HG03039 (cell line): ENCODE measurements around the gene CADM1.
"Not testable (repeated sequence)": the region's sequence is repeated elsewhere in the genome, so short reads cannot be mapped to it uniquely, and the experiment has no call there.

Experiments used
- ATAC-seq: cut with Tn5 transposase; IDR thresholded peaks from one replicate; pipeline ENCODE4 v1.9.1; 2021; ENCODE audit warnings: mild to moderate bottlenecking, moderate library complexity; ENCODE audit not compliant: unreplicated experiment

Gene CADM1

DNA sequence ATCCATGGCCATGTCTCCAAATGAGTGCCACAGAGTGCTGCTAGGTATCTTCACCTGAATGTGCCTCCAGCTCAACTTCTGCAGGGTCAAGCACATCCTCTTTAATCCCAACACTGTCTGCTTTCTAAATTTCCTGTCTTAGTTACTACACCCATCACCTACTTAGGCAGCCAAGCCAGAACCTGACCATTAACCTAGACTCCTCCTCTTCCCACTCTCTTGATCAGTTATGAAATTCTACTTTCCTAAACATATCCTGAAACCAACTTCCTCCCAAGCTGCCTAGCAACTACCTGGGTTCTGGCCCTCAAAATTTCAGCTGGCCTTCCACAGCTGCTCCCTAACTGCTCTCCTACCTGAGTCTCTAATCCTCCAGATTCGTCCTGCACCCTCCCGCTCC is 22.7 kb downstream of the CADM1 start:
- no peak for ATAC-seq

GRCh38 chr11:115480611-115481010 is 23.6 kb downstream of the CADM1 start:
- ATAC-seq, result no peak

GRCh38 chr11:115477410-115477809 is 26.8 kb downstream of the CADM1 start:
- no peak for ATAC-seq

DNA sequence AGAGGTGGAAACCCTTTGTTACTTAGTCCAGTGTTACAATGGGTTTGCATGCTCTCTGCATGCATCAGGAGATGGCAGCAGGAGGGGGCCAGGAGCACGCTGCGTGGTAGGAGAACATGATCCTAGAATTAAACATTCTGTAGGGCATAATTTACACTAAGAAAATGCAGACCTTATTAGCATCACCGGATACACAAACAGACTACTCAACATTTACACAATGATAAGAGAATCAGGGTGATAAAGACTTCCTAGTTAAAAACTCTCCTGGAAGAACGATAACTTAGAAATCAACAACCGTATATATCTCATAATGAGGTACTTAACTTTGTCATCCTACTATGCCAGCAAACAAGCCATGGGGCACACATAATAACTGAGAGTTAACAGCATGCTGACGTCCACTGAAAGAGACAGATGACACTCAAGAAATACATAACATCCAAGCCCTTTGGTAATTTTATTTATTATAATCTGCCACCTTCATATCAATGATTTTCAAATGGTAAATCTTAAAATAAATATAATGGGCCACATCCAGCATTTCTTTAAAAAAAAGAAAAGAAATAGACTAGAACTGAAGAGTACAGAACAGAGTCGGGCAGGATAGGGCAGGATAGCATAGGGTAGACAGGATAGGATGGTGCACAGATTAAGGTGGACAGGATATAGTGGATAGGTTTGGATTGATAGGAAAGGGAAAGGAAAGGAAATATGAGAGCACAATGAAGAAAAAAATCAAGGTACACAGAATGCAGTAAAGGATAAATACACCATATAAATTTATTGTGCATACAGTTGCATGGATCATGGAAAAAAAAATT is 27.5 kb downstream of the CADM1 start:
- ATAC-seq, result no peak

DNA sequence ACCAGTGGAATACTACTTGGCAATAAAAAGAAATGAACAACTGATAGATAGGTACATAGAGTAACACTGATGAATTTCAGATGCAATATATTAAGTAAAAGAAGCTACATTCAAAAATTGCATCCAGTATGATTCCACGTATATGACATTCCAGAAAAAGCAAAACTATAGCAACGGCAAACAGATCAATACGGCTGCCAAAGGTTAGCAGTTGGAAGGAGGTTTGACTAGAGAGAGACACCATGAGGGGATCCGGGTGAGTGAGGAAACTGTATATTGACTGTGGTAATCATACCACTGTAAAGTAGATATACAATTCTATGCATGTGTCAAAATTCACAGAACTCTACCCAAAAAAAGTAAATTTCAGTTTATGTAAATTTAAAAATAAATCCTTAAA is 28.7 kb downstream of the CADM1 start:
- ATAC-seq, result no peak

GRCh38 chr11:115474306-115474705 is 29.9 kb downstream of the CADM1 start:
- not testable (repeated sequence) for ATAC-seq

- ATAC-seq, result no peak
Observed at GRCh38 chr11:115473167-115473566, 31.0 kb downstream of the CADM1 start.

DNA sequence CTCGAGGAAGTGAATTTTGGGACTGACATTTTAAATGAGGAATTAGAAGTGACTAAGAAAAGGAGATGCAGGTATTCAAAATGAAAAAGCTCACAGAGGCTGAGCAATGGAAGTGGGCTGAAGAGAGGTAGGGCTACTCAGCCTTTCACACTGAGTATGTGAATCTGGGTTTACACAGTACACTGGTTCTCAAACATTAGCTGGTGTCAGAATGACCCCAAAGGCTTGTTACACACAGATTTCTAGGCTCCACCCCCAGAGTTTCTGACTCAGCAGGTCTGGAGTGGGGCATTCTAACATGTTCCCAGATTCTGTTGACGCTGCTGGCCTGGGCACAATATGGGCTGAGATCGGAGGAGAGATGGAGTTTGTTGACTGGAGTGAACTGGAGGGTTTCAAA is 32.8 kb downstream of the CADM1 start:
- ATAC-seq, result peak; percentile 81

DNA sequence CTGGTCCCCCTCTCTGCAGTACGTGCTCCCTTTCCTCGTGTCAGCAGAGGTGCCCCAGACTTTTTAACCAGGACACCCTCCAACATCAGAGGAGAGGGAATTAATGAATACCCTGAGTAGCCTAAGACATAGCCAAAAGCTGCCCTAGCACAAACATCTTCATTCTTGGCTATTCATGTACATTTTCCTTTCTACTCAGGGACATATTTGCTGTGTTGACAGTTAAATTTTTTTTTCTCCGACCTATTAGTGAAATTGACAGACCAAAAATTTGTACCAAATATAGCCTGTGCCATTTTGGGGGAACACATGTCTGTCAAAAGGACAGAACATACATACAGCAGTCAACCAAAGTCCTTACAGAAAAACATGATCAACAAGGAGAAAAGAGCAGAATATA is 33.3 kb downstream of the CADM1 start:
- no peak for ATAC-seq

DNA sequence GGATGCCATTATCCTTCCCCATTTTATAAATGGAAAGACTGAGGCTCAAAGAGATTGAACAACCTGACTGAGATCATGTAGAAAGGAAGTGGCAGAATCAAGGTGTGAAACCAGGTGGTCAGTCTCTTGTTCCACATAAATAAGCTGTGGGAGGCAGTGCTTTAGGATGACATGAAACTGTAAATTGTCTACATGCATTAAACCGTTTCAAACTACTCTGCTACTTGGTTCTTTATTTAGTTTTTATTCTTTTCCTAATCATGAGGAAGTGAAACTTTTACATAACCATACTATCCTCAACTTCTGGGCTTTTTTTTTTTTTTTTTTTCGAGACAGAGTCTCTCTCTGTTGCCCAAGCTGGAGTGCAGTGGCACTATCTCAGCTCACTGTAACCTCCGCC is 34.9 kb downstream of the CADM1 start:
- ATAC-seq, result no peak

DNA sequence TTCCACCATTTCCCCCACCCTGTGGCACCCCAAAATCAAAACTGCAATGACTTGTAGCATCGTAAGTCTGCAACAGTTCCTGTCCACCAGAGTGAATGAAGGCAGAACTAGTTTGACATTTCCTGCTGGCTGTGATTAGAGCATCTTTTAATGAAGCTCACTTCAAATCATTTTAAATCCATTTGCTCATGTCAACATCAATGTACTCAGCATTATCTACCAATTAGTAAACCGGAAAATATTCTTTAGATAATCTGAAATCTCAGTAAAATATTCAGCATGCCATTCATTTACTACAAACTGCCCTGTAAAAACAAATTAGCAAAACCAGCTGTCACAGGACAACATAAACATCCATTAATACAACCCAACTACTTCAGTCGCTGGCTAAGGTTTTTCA is 38.1 kb downstream of the CADM1 start:
- no peak for ATAC-seq

DNA sequence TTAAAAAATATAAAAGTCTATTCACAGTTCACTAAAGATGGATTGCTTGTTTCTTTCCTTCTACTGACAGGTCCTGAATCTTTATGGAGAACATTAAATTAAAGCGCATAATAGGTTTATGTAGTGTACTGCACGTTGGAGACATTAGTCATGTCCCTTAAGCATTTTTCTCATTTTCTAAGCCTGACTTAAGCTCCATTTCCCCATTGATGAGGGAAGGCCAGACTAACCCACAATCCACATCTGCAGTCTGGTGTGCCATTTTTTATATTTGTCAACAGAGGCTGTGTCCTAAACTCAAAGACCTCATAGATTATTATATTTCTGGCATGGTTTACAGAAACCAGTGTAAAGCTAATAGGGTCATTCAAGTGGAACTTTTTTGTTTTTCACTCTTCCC is 39.9 kb downstream of the CADM1 start:
- ATAC-seq, result no peak

DNA sequence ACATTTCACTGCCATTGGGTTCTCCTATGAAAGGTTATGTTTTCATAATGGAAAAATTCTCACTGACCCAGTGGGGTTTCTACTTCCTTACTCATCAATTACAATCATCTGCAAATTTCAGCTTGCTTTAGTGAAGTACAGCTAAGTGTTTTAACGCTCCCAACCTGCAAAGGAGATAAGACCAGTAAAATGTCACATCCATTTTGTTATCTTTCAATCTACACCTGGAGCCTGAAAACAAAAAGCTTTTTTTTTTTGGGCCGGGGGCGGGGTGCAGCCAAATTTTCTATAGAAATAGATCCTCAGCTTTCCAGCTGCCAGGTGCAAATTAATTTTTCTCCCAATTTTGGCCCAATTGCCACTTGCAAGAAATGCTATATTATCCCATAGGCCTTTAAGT is 40.6 kb downstream of the CADM1 start:
- no peak for ATAC-seq

GRCh38 chr11:115462757-115463156 is 41.5 kb downstream of the CADM1 start:
- ATAC-seq, result no peak

- no peak for ATAC-seq
Observed at GRCh38 chr11:115462004-115462541, 42.1 kb downstream of the CADM1 start.

- ATAC-seq, result no peak
Observed at GRCh38 chr11:115460512-115460911, 43.7 kb downstream of the CADM1 start.

DNA sequence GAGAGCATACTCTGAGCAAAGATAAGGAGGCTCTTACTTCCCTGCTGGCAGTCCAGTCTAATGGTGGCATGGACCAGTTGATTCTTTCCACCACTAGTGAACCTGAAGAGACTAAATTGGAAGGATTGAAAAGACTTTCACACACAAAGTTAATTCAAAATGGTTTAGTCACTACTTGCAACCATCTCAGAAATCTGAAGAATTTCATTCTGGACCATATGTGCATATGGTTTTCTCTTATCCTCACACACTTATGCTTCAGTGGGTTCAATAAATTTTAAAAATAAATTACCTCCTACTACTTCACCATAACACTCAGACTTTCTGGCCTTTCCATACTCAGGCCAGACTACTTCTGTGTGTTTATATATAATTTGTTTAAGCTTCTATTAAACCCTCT is 44.7 kb downstream of the CADM1 start:
- ATAC-seq, result no peak

DNA sequence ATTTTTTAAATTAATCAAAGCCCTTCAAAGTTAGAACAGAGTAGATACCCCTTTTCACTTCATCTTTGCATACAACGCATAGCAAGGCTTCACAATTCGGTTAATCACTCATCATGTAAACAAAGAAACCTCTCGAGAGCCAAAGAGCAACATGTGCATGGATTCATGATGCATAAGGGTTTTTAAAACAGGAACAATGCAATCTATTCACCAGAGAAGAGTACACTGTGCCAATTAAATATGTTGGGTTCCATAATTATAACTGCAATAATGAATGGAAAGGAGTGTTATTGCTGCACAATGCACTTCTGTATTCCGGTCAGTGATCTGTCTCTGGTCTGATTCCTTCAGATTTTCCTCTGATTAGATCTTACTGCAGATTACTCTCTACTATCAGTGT is 45.3 kb downstream of the CADM1 start:
- no peak for ATAC-seq

- no peak for ATAC-seq
Observed at GRCh38 chr11:115456019-115456418, 48.2 kb downstream of the CADM1 start.

DNA sequence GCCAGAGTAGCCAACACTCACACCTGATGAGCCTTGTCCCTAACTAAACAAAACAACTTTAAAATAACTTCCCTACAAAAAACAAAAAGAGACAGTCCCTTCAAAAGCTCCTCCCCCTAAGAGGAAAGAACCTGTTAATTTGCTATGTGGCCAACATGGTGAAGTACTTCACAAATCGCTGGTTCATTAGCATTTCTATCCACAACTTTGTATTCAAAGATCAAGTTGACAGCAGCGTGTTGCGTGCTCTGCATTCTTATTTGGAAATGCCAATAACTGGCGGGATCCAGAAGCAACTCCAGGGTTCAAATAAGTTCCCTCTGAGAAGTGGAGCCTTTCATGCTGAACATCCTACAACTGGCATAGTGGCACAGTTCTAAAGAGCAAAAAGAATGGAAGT is 48.6 kb downstream of the CADM1 start:
- no peak for ATAC-seq

DNA sequence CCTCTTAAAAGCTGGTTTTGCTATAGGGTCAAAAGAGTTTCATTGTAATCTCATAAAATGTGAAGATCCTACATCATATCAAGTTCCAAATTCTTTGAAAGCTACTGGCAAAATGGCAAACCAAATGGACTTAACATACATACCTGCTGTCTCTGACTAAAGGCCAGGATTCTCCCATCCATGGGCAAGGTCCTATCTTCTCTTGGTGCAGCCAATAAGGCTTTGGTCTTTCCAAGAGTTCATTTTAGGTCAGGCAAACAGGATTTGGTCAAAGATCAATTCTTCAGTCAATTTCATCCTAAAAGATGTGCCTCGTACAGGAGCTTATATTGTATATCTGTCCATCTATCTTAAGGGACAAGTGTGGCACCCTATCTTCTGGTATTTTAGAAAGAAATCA is 49.7 kb downstream of the CADM1 start:
- ATAC-seq, result no peak

GRCh38 chr11:115453693-115454490 is 50.3 kb downstream of the CADM1 start:
- no peak for ATAC-seq
